ENCODE measurements around the gene RSU1.

- TF ChIP-seq, protein P1, sequence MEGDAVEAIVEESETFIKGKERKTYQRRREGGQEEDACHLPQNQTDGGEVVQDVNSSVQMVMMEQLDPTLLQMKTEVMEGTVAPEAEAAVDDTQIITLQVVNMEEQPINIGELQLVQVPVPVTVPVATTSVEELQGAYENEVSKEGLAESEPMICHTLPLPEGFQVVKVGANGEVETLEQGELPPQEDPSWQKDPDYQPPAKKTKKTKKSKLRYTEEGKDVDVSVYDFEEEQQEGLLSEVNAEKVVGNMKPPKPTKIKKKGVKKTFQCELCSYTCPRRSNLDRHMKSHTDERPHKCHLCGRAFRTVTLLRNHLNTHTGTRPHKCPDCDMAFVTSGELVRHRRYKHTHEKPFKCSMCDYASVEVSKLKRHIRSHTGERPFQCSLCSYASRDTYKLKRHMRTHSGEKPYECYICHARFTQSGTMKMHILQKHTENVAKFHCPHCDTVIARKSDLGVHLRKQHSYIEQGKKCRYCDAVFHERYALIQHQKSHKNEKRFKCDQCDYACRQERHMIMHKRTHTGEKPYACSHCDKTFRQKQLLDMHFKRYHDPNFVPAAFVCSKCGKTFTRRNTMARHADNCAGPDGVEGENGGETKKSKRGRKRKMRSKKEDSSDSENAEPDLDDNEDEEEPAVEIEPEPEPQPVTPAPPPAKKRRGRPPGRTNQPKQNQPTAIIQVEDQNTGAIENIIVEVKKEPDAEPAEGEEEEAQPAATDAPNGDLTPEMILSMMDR (optimal IDR thresholded peaks at IDR 0.05 in 1 of 3, IDR thresholded peaks at IDR 0.05 in 1 of 3, conservative IDR thresholded peaks at IDR 0.05 in 1 of 3; ENCODE audit: extremely low read depth in 1 of 3, insufficient read depth in 2 of 3, low read length in 3 of 3): no peak
- no peak for TF ChIP-seq EZH2 (IDR thresholded peaks at IDR 0.05; ENCODE audit: low read length)
Observed at GRCh38 chr10:16761300-16761699, 55.9 kb downstream of the RSU1 start.
